Measurements from ENCODE around the gene CDKAL1.

- TF ChIP-seq GATA3 (IDR thresholded peaks at IDR 0.05; ENCODE audit: low read depth, low read length) = no peak
- no peak for TF ChIP-seq GATA2 (IDR thresholded peaks at IDR 0.05; ENCODE audit: low read depth, low read length)
These were observed 177.8 kb downstream of the CDKAL1 start for GRCh38 chr6:20712011-20712410.

Data from SH-SY5Y (cell line).